Spleen (tissue), 11 donors: Measurements from ENCODE around the gene CDK14. TPM values are rescaled to one million over a fixed set of nuclear protein-coding genes. Genes with fewer than 3 reads are reported as not detected.

Source experiments
- DNase-seq: peaks from one replicate; pipeline ENCODE4 v3.0.0-alpha.2; 2020
- H3K27ac ChIP-seq, 8 donors: fragments of 200-600 bp; sonication (generic) in 7 of 8; 1 replicate in 4 of 8; 2 replicates in 4 of 8; pipeline versions ENCODE4 v1.5.0 to v1.8.0; 2016 to 2021; ENCODE audit warnings: inconsistent platforms in 4 of 8, mild to moderate bottlenecking in 4 of 8, moderate library complexity in 1 of 8
- H3K27me3 ChIP-seq, 7 donors: fragments of 200-600 bp; sonication (generic) in 6 of 7; replicated peaks in 1 of 7; 1 replicate in 4 of 7; 2 replicates in 3 of 7; pipeline versions ENCODE4 v1.5.0 to v1.8.0; 2016 to 2021; ENCODE audit warnings: inconsistent platforms in 3 of 7, mild to moderate bottlenecking in 1 of 7
- H3K36me3 ChIP-seq, 6 donors: fragments of 200-600 bp; sonication (generic) in 5 of 6; 1 replicate in 4 of 6; 2 replicates in 2 of 6; pipeline versions ENCODE4 v1.5.0 to v1.8.0; 2016 to 2021; ENCODE audit warnings: inconsistent platforms in 2 of 6
- H3K4me1 ChIP-seq, 6 donors: fragments of 200-600 bp; sonication (generic) in 5 of 6; 1 replicate in 3 of 6; 2 replicates in 3 of 6; pipeline versions ENCODE4 v1.5.0 to v1.8.0; 2016 to 2021; ENCODE audit warnings: inconsistent platforms in 3 of 6
- H3K4me3 ChIP-seq, 8 donors: fragments of 200-600 bp; sonication (generic) in 7 of 8; 1 replicate in 4 of 8; 2 replicates in 4 of 8; pipeline versions ENCODE4 v1.5.0 to v1.8.0; 2016 to 2021; ENCODE audit warnings: inconsistent platforms in 4 of 8, mild to moderate bottlenecking in 4 of 8, moderate library complexity in 2 of 8
- H3K9me3 ChIP-seq, 8 donors: fragments of 200-600 bp; sonication (generic) in 7 of 8; 1 replicate in 4 of 8; 2 replicates in 4 of 8; pipeline versions ENCODE4 v1.5.0 to v1.8.0; 2016 to 2021; ENCODE audit warnings: inconsistent platforms in 4 of 8
- POLR2A ChIP-seq, 3 donors: fragments of 450-650 bp; IDR thresholded peaks; one replicate each; pipeline ENCODE4 v1.5.1; 2017; ENCODE audit warnings: antibody characterized with exemption in 3 of 3, mild to moderate bottlenecking in 1 of 3
- POLR2AphosphoS5 ChIP-seq, 3 donors: sonication (generic); formaldehyde crosslinking; IDR thresholded peaks; one replicate each; pipeline ENCODE4 v1.5.1; 2017; ENCODE audit warnings: antibody characterized with exemption in 3 of 3
- WGBS, 5 donors: extraction: QIAGEN DNeasy Blood & Tissue Kit in 3 of 5; methylation state at CpG; one replicate each; pipeline versions ENCODE4 v1.1.5 to v1.1.7; 2013 to 2018; 5-methylcytosine and 5-hydroxymethylcytosine counted together
- intact Hi-C: fragments of 100-400 bp; cut with DNase I; formaldehyde crosslinking; loops from one replicate; pipeline ENCODE4 v1.15.0; 2023; ENCODE audit warnings: low total_unique reads
- polyA plus RNA-seq, 3 donors: library from polyadenylated mRNA; stranded (reverse); fragments of 200-250 nt; gene quantifications; one replicate each; pipeline ENCODE4 v1.2.1, GENCODE V29; 2013
- total RNA-seq, 7 donors: library from RNA; depleted of rRNA in 3 of 7; stranded (reverse); fragments of >200 nt in 3 of 7; fragmentation: NEBNext Ultra II Directional in 4 of 7; extraction: Animal tissue kit (Norgen Biotek cat#: 25700) in 4 of 7; gene quantifications; one replicate each; pipeline versions ENCODE4 v1.1.0 to v1.2.1, GENCODE V29; 2016 to 2021
- TF ChIP-seq, protein P1 (sequence below), 11 experiments: fragments of 200-600 bp in 7 of 11; fragments of 450-650 bp in 4 of 11; sonication (generic) in 4 of 11; IDR thresholded peaks in 8 of 11; conservative IDR thresholded peaks in 3 of 11; 1 replicate in 7 of 11; 2 replicates in 4 of 11; pipeline versions ENCODE4 v1.4.0 to v1.8.0; 2016 to 2021; ENCODE audit warnings: antibody characterized with exemption in 11 of 11, inconsistent platforms in 4 of 11, mild to moderate bottlenecking in 1 of 11
- donor health status: healthy with polysubstance abuse.
- donor health status: DM: no; HTN: no; CAD: no; lungs with moderate emphysema.
- donor health status: DM: no; HTN: no; CAD: no.
- donor health status: Bipolar disorder and iron deficiency.
- donor health status: healthy.
- donor health status: DM: no; HTN: no; CAD: no.
- donor health status: DM: yes; HTN: yes; CAD: no.

CDK14 gene
- total and polyA plus RNA-seq, 10 donors, result 6.6 to 109 (median 51.2) TPM

- no peaks in the 10 kb centered on the region for H3K4me1 ChIP-seq
- no peak for DNase-seq
- H3K9me3 ChIP-seq, result no peaks in the 10 kb centered on the region
- no peak overlapping the region for H3K4me3 ChIP-seq
- intact Hi-C loops, result no loop called here
- no peaks in the 10 kb centered on the region for H3K36me3 ChIP-seq
- 64 to 76% (median 68%) methylated on average over 8 of the region's 8 CpGs for WGBS, 5 donors
- TF ChIP-seq POLR2A (IDR thresholded peaks at IDR 0.05) (no peak), POLR2AphosphoS5 (IDR thresholded peaks at IDR 0.05) (no peak)
- TF ChIP-seq, protein P1, sequence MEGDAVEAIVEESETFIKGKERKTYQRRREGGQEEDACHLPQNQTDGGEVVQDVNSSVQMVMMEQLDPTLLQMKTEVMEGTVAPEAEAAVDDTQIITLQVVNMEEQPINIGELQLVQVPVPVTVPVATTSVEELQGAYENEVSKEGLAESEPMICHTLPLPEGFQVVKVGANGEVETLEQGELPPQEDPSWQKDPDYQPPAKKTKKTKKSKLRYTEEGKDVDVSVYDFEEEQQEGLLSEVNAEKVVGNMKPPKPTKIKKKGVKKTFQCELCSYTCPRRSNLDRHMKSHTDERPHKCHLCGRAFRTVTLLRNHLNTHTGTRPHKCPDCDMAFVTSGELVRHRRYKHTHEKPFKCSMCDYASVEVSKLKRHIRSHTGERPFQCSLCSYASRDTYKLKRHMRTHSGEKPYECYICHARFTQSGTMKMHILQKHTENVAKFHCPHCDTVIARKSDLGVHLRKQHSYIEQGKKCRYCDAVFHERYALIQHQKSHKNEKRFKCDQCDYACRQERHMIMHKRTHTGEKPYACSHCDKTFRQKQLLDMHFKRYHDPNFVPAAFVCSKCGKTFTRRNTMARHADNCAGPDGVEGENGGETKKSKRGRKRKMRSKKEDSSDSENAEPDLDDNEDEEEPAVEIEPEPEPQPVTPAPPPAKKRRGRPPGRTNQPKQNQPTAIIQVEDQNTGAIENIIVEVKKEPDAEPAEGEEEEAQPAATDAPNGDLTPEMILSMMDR (IDR thresholded peaks at IDR 0.05 in 8 of 11, conservative IDR thresholded peaks at IDR 0.05 in 3 of 11), result no peak
- H3K27ac ChIP-seq, result no peak overlapping the region
- H3K27me3 ChIP-seq, result no peaks in the 10 kb centered on the region
These were observed 637.1 kb downstream of the CDK14 start for GRCh38 chr7:91233212-91233611.

- H3K4me3 ChIP-seq, result no peak overlapping the region
These were observed 639.2 kb downstream of the CDK14 start for GRCh38 chr7:91235211-91235832.

GRCh38 chr7:91239171-91239604, 643.1 kb downstream of the CDK14 start:
- DNase-seq, result no peak
- Histone ChIP-seq H3K27ac (no peak overlapping the region), H3K4me1 (peaks cover 0 to 21% (median 10%) of the 10 kb centered on the region in 6 donors), H3K36me3 (no peaks in the 10 kb centered on the region), H3K27me3 (no peaks in the 10 kb centered on the region), H3K9me3 (no peaks in the 10 kb centered on the region), H3K4me3 (no peak overlapping the region)
- intact Hi-C loops, result no loop called here
- WGBS, 5 donors, result 25 to 49% (median 38%) methylated on average over 2 of the region's 2 CpGs
- TF ChIP-seq POLR2A (IDR thresholded peaks at IDR 0.05) (no peak), POLR2AphosphoS5 (IDR thresholded peaks at IDR 0.05) (no peak)
- TF ChIP-seq, protein P1 (IDR thresholded peaks at IDR 0.05 in 8 of 11, conservative IDR thresholded peaks at IDR 0.05 in 3 of 11), result no peak

More at GRCh38 chr7:91235211-91235832, 639.2 kb downstream of the CDK14 start:
- intact Hi-C loops, result no loop called here
- Histone ChIP-seq H3K27me3 (no peaks in the 10 kb centered on the region), H3K27ac (no peak overlapping the region), H3K9me3 (no peaks in the 10 kb centered on the region), H3K4me1 (peaks cover 0 to 16% (median 6%) of the 10 kb centered on the region in 6 donors), H3K36me3 (no peaks in the 10 kb centered on the region)
- TF ChIP-seq POLR2AphosphoS5 (IDR thresholded peaks at IDR 0.05) (no peak), POLR2A (IDR thresholded peaks at IDR 0.05) (no peak)
- TF ChIP-seq, protein P1 (IDR thresholded peaks at IDR 0.05 in 8 of 11, conservative IDR thresholded peaks at IDR 0.05 in 3 of 11), result no peak
- WGBS, 5 donors, result 74 to 93% (median 86%) methylated on average over 6 of the region's 6 CpGs
- DNase-seq, result no peak

DNA sequence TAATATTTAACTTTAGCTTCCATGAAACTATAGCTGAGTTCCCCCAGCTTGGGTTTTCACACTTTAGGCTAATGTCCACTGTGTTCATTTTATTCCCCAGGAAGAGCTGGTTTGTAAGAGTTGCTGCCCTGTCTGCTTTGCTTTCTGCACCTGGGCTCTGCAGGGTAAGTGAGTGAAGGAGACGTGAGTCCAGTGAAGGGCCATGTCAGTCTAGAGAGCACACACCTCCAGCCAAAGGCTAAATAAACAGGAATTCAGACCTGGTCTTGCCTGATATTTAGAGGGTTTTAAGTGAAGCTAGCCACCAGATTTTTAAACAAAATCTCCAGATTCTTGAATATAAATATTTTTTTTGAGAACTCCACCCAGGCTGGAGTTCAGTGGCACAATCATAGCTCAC, 643.7 kb downstream of the CDK14 start:
- no peaks in the 10 kb centered on the region for H3K36me3 ChIP-seq
- H3K9me3 ChIP-seq, result no peaks in the 10 kb centered on the region
- no peak overlapping the region for H3K27ac ChIP-seq
- DNase-seq, result no peak
- intact Hi-C loops, result no loop called here
- 77 to 87% (median 81%) methylated on average over 1 of the region's 1 CpG for WGBS, 5 donors
- peaks cover 0 to 21% (median 10%) of the 10 kb centered on the region in 6 donors for H3K4me1 ChIP-seq
- H3K4me3 ChIP-seq, result no peak overlapping the region
- no peak for TF ChIP-seq POLR2A (IDR thresholded peaks at IDR 0.05)
- no peak for TF ChIP-seq POLR2AphosphoS5 (IDR thresholded peaks at IDR 0.05)
- H3K27me3 ChIP-seq, result no peaks in the 10 kb centered on the region
